AG04449 (cell line): ENCODE measurements around the gene NINJ1.
A peak's percentile ranks its signal among the peaks of the same experiment; 100 is the strongest.

ENCODE experiments used
- CTCF ChIA-PET: fragments of 350-600 bp; formaldehyde crosslinking; extraction: SDS; loops from one replicate; lab custom pipeline; 2021; ENCODE audit warnings: antibody characterized with exemption; lab: Yijun Ruan, JAX
- POLR2A ChIA-PET: fragments of 400-600, 350-600 bp; formaldehyde crosslinking; extraction: SDS; loops from one replicate; lab custom pipeline; 2020; ENCODE audit warnings: antibody characterized with exemption, inconsistent platforms; lab: Yijun Ruan, JAX
- DNase-seq: peaks from one replicate; pipeline ENCODE4 v3.0.0-alpha.2; 2010; ENCODE audit warnings: low read depth, low spot score
- H3K4me3 ChIP-seq: 2 replicates; pipeline ENCODE4 v1.5.1; 2011; ENCODE audit warnings: low read depth, mild to moderate bottlenecking, control low read depth, low read length
- CTCF ChIP-seq: IDR thresholded peaks from one replicate; pipeline ENCODE4 v1.5.1; 2011; ENCODE audit warnings: mild to moderate bottlenecking, moderate library complexity, low read length, control low read depth, inconsistent platforms; ENCODE audit not compliant: insufficient read depth; ENCODE audit errors: missing control alignments

Gene NINJ1

GRCh38 chr9:93136011-93136440 is 2.0 kb upstream of the NINJ1 start:
- DNase-seq, result no peak
- no peak for TF ChIP-seq CTCF
- H3K4me3 ChIP-seq, result no peak overlapping the region
- ChIA-PET POLR2A (no interaction called here), CTCF (no interaction called here)

GRCh38 chr9:93134740-93135444 is 841 bp upstream of the NINJ1 start:
- ChIA-PET CTCF (no interaction called here), POLR2A (interaction anchor here (1.2 kb wide), 1 partner anchor 39 kb away, joined by 4 read pairs; the partner anchor contains the start of gene CARD19)
- TF ChIP-seq CTCF, result no peak
- peak overlapping the region; percentile 72 for H3K4me3 ChIP-seq
- DNase-seq, result no peak

GRCh38 chr9:93133681-93134014 is 403 bp downstream of the NINJ1 start:
- POLR2A ChIA-PET, result interaction anchor here (1.2 kb wide), 1 partner anchor 38 kb away, joined by 4 read pairs; the partner anchor contains the start of gene CARD19
- DNase-seq, result no peak

GRCh38 chr9:93132946-93133680 is 938 bp downstream of the NINJ1 start:
- H3K4me3 ChIP-seq, result peak overlapping the region; percentile 72
- CTCF ChIA-PET, result interaction anchor here (1.5 to 1.9 kb wide), 2 partner anchors 24 to 35 kb away, joined by 3 to 6 read pairs; no protein-coding TSS in a partner anchor
- DNase-seq, result no peak
- POLR2A ChIA-PET, result interaction anchor here (1.2 kb wide), 1 partner anchor 38 kb away, joined by 4 read pairs; the partner anchor contains the start of gene CARD19
- TF ChIP-seq CTCF, result no peak

More at GRCh38 chr9:93133681-93134014, 403 bp downstream of the NINJ1 start:
- CTCF ChIA-PET, result interaction anchor here (0.9 to 1.5 kb wide), 2 partner anchors 25 to 36 kb away, joined by 3 read pairs; no protein-coding TSS in a partner anchor
- peak overlapping the region; percentile 72 for H3K4me3 ChIP-seq
- no peak for TF ChIP-seq CTCF

- POLR2A ChIA-PET, result no interaction called here
- DNase-seq, result no peak
- TF ChIP-seq CTCF, result no peak
- CTCF ChIA-PET, result interaction anchor here (1.5 to 1.9 kb wide), 2 partner anchors 23 to 25 kb away, joined by 5 to 6 read pairs; no protein-coding TSS in a partner anchor
- peak overlapping the region; percentile 6; the same call in 1 of the 2 replicates for H3K4me3 ChIP-seq
These were observed 1.6 kb downstream of the NINJ1 start for GRCh38 chr9:93132287-93132927.
